GM21381 (cell line): ENCODE measurements around the gene DNAJC1.
"Not testable (repeated sequence)": the region's sequence is repeated elsewhere in the genome, so short reads cannot be mapped to it uniquely, and the experiment has no call there.

ENCODE experiments used
- ATAC-seq: cut with Tn5 transposase; IDR thresholded peaks from one replicate; pipeline ENCODE4 v1.9.1; 2021; ENCODE audit warnings: mild to moderate bottlenecking, moderate library complexity; ENCODE audit not compliant: unreplicated experiment

The DNAJC1 gene

DNA sequence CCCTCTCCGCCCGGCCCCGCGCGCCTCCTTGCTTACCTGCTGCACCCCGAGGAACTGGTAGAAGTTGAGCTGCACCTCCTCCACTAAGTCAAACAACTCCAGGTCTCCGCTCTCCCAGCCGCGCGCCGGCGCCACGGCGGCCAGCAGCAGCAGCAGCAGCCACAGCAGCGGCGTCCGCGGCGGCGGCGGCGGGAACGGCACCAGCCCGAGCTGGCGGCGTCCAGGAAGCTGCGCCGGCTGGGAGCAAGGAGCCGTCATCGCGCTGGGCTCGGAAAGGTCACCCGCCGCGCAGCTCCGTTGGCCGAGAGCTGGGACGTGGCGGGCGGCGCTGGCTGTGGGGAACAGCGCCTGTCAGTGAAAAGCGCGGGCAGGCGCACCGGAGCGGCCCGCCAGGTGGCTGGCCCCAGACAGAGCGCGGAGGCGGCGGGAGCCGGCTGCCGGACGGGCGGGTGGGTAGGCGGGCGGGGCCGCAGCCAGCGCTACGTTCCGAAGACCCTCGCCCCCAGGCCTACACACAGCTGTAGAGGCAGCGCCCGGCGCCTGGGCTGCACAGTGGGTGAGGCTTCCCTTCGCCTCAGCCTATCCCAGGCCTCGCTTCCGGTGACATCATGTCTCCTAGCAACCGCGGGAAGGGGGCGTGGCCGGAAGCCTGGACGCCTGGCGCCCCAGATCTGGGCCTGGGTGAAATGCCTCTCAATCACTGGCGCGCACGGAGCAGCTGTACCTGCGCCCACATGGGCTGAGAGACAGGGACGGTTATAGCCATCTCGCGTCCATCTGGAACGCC is at the start of gene DNAJC1:
DNAJC1 (minus strand) TSS at position 554 of the 787 bp plus-strand sequence; CDS start at position 258, 296 bp downstream.
- ATAC-seq = peak; percentile 93

- ATAC-seq = no peak
These were observed 49.5 kb upstream of the DNAJC1 start for GRCh38 chr10:22053048-22053447.

DNA sequence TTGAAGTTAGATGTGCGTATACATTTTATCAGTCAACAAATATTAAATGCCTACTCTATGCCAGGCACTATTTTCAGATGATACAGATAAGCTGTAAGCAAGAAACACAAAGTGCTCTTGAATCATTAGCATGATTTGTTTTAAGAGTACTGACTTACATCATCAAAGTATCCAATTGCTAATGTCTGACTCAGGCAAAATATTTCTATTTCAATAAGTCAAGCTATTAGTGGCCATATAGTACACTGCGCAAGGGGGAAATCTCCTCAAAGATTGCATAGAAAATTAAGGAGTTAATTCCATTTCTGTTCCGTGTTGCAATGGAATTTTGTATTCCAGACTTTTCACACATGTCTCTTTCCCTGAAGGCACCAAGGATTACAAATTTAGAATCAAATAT is 46.1 kb upstream of the DNAJC1 start:
- no peak for ATAC-seq

- no peak for ATAC-seq
These were observed 44.3 kb upstream of the DNAJC1 start for GRCh38 chr10:22047812-22048211.

DNA sequence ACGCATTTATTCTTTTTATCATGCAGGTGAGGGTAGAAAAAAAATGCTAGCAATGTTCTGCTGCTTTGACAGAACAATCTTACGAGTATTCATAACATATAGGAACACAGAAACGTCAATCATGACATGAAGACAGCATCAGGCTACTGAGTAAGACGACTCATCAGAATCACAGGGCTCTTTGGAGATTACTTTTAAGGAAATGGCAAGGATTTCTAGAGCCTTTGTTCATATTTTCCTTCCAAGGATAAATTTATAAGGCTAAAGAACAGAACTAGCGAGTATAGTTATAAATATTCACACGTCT is 39.8 kb upstream of the DNAJC1 start:
- ATAC-seq = no peak

- no peak for ATAC-seq
These were observed 39.2 kb upstream of the DNAJC1 start for GRCh38 chr10:22042557-22043326.

DNA sequence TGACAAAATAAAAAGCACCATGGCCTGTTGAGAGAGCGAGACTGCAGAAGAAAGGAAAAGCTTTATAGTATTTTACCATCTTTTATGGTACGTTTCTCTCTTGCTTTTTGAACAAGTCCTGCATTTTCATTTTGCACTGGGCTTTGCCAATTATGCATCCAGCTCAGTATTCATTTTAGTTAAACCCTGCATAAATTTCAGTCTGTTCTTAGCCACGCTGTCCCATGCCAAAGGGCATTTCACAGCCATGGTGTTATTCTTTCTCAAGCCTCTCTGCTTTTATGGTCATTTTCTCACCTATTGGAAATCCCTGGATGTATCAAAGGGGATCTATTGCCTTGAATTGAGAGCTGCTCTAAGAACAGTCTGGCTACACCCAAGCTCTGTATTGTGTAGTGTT is 30.8 kb upstream of the DNAJC1 start:
- ATAC-seq = no peak

DNA sequence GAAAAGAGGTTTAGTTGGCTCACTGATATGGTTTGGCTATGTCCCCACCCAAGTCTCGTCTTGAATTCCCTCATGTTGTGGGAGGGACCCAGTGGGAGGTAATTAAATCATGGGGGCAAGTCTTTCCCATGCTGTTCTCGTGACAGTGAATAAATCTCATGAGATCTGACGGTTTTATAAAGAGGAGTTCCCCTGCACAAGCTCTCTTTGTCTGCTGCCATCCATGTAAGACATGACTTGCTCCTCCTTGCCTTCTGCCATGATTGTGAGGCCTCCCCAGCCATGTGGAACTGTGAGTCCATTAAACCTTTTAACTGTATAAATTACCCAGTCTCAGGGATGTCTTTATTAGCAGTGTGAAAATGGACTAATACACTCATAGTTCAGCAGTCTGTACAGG is 28.7 kb upstream of the DNAJC1 start:
- not testable (repeated sequence) for ATAC-seq

GRCh38 chr10:22030421-22030820 is 26.9 kb upstream of the DNAJC1 start:
- no peak for ATAC-seq

- ATAC-seq = no peak
These were observed 26.1 kb upstream of the DNAJC1 start for GRCh38 chr10:22029445-22030236.

DNA sequence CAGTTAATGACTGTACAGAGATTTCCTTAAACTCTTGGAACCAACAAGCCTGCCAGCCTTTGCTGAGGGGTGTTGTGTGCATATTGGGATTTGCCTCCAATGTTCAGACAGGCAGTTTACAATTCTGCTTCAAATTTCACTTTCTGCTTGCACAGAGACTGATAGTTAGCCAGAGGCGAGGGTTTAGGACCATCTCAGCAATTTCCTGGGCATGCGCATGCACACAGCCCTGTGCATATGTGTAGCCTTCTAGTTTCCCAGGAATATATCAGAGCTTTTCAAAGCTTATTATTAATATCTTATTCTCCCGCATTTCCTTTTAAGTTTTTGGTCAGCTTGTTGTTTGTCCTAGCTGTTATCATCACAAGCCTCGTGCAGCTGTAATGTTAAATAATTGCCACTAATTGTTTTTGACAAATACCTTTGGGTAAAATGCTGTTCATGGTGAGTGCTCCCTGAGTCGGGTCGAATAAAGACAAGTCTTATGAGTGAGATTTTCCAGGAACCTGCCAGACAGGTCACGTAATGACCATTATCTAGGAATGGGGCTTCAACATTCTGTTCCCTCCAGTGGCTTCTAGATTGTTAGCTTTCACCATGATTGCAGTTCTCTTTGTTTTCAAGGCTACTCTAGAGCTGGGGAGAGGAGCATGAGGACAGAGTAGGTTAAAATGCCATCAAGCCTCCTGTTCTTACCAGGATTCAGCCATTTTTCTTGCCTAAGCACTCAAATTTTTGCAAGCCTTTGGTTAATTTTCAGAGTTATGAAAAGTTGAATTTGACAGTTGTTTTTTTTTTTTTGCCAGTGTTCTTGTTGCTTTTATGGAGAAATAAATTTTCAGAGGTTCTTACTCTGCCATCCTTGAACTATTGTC is 24.1 kb upstream of the DNAJC1 start:
- ATAC-seq = no peak

DNA sequence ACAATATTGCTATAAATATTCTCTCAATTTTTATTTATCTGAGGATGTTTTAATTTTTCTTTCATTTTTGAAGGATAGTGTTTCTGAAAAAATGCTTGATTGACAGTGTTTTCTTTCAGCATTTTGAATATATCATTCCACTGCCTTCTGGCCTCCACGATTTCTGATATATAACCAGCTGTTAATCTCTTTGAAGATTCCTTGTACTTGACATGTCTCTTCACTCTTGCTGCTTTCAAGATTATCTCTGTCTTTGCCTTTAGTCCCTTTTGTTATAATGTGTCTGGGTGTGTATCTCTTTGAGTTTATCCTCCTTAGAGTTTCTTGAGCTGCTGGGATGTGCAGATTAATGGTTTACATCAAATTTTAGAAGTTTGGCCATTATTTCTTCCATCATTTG is 22.8 kb upstream of the DNAJC1 start:
- no peak for ATAC-seq

DNA sequence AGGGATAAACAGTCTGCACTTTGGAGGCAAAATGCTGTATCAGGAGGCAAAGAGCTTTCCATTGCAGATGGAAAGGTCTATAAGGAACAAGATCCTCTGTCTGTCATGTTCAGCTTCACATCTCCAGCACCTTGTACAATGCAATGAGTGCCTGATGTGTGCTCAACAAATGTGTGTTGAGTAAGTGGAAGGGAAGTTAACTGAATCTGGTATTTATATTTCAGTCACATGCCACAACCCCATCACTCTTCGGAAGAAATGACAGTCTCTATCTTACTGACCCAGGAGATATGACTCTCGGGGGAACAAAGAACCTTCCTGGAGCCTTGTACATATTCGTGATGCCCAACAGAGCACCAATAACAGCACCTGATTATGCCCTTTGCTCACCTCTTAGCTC is 20.0 kb upstream of the DNAJC1 start:
- no peak for ATAC-seq

- no peak for ATAC-seq
These were observed 18.9 kb upstream of the DNAJC1 start for GRCh38 chr10:22022257-22023032.

DNA sequence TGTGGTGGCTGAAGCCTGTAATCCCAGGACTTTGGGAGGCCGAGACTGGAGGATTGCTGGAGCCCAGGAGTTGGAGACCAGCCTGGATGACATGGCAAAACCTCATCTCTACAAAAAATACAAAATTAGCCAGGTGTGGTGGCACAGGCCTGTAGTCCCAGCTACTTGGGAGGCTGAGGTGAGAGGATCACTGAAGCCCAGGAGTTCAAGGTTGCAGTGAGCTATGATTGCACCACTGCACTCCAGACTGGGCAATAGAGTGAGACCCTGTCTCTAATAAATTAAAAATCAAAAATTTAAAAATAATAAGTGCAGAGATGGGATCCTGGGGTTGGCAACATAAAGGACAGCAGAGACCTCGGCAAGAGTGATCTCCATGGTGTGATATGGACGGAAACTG is 17.6 kb upstream of the DNAJC1 start:
- not testable (repeated sequence) for ATAC-seq

GRCh38 chr10:22017283-22018020 is 13.9 kb upstream of the DNAJC1 start:
- no peak for ATAC-seq

DNA sequence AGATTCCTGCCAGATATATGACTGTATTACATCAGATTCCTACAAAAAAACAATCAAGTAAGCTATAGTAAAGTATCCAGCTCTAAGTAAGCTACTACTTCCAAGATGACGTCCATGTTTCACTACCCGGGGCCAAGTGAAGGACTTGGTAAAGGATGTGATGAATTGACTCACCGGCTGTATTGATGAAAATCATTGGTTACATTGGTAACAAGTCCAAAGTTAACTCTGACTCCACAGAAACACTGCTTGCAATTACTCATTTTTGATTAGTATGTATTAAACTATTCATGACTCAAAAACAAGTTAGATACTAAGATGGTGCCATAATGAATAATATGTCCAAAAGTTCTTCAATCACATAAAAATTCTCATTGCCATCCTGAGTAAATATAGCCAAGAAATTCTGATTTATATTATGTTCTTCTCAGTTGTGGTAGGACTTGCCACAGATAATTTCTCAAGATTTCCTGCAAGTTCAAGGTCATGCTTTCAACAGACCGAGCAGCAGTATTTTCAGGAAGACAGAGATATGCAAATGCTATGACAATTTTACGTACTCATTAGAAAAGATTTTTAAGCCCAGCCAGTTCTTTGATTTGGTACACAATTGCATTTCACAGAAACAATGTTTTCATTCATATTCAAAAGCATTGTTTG is 12.6 kb upstream of the DNAJC1 start:
- no peak for ATAC-seq

DNA sequence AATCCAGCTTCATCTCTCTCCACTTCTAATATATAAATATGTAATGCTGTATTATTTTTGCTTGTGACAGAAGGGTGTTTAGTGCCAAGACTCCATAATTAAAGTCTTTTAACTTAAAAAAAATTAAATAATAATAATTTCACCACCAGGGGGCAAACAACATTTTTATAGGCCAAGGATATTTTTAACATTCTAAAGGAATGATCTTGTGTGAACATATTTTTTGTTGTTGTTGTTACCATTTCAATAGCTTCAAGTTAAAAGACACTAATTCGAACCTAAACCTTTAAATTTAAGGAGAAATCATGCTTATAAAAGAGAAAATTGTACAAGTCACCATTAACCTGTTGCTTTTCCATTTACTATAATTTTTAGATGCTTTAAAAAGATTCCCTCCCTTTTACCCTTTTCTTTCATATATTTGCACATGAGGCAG is 7.5 kb upstream of the DNAJC1 start:
- no peak for ATAC-seq

GRCh38 chr10:22010539-22010938 is 7.0 kb upstream of the DNAJC1 start:
- ATAC-seq = no peak
